Natural killer cell (primary cell): ENCODE measurements around the gene KRT81. TPM values are rescaled to one million over a fixed set of nuclear protein-coding genes. Genes with fewer than 3 reads are reported as not detected.

Source experiments
- ATAC-seq, 3 donors: fragments of 150-1000 bp in 2 of 3; fragments of 200-7000 bp in 1 of 3; cut with Tn5 transposase; 1 replicate in 1 of 3; 2 replicates in 2 of 3; pipeline ENCODE4 v1.10.0; 2021; ENCODE audit warnings: mild to moderate bottlenecking in 2 of 3, moderate library complexity in 2 of 3
- DNase-seq, 2 donors: peaks; one replicate each; pipeline versions ENCODE4 v3.0.0 to v3.0.0-alpha.2; 2013 to 2021; ENCODE audit warnings: mixed read lengths in 1 of 2
- H3K27ac ChIP-seq: one replicate; pipeline ENCODE4 v1.5.1; 2013; ENCODE audit warnings: mild to moderate bottlenecking, low read length
- H3K27me3 ChIP-seq: one replicate; pipeline ENCODE4 v1.6.1; 2013; ENCODE audit warnings: low read length; ENCODE audit not compliant: control insufficient read depth, insufficient read depth
- H3K36me3 ChIP-seq: one replicate; pipeline ENCODE4 v1.6.1; 2013; ENCODE audit warnings: low read length; ENCODE audit not compliant: control insufficient read depth, insufficient read depth
- H3K4me1 ChIP-seq: one replicate; pipeline ENCODE4 v1.6.1; 2013; ENCODE audit warnings: low read length; ENCODE audit not compliant: control insufficient read depth, insufficient read depth
- H3K4me3 ChIP-seq: one replicate; pipeline ENCODE4 v1.5.1; 2013; ENCODE audit warnings: low read length
- H3K9me3 ChIP-seq: one replicate; pipeline ENCODE4 v1.6.1; 2013; ENCODE audit warnings: low read length; ENCODE audit not compliant: control insufficient read depth, insufficient read depth
- H3K27ac Mint-ChIP-seq, 2 donors: one replicate each; pipeline ENCODE4 v1.8.0; 2022; ENCODE audit warnings: mild to moderate bottlenecking in 2 of 2, mixed read lengths in 2 of 2, moderate library complexity in 1 of 2
- H3K27me3 Mint-ChIP-seq, 2 donors: one replicate each; pipeline ENCODE4 v1.8.0; 2022; ENCODE audit warnings: low read depth in 2 of 2, mixed read lengths in 2 of 2
- H3K36me3 Mint-ChIP-seq: one replicate; pipeline ENCODE4 v1.8.0; 2022; ENCODE audit warnings: mixed read lengths
- H3K4me1 Mint-ChIP-seq, 2 donors: one replicate each; pipeline ENCODE4 v1.8.0; 2022; ENCODE audit warnings: mixed read lengths in 2 of 2
- H3K4me3 Mint-ChIP-seq: one replicate; pipeline ENCODE4 v1.8.0; 2022; ENCODE audit warnings: mild to moderate bottlenecking, moderate library complexity, mixed read lengths
- H3K9me3 Mint-ChIP-seq, 2 donors: one replicate each; pipeline ENCODE4 v1.8.0; 2022; ENCODE audit warnings: mixed read lengths in 2 of 2
- WGBS: methylation state at CpG from one replicate; pipeline ENCODE4 v1.1.7; 2013; ENCODE audit warnings: missing lambda C conversion rate; ENCODE audit not compliant: insufficient coverage; 5-methylcytosine and 5-hydroxymethylcytosine counted together
- intact Hi-C: fragments of 100-400 bp; cut with micrococcal nuclease; formaldehyde crosslinking; loops from one replicate; pipeline ENCODE4 v1.14.2; 2022
- total RNA-seq, 4 donors: library from RNA; stranded (reverse); fragments of 120-200 nt in 1 of 4; gene quantifications; one replicate each; pipeline versions ENCODE4 v1.2.3 to v1.2.4, GENCODE V29; 2013 to 2022
- TF ChIP-seq, protein P1 (sequence below): fragments of 200-600 bp; IDR thresholded peaks from one replicate; pipeline ENCODE4 v1.8.0; 2022; ENCODE audit warnings: antibody characterized with exemption

Gene KRT81
- total RNA-seq, 3 donors from 2014 or later (not counting 1 experiment from before 2014, with no cell fraction given): 0.28 to 1.4 (median 1.3) TPM

DNA sequence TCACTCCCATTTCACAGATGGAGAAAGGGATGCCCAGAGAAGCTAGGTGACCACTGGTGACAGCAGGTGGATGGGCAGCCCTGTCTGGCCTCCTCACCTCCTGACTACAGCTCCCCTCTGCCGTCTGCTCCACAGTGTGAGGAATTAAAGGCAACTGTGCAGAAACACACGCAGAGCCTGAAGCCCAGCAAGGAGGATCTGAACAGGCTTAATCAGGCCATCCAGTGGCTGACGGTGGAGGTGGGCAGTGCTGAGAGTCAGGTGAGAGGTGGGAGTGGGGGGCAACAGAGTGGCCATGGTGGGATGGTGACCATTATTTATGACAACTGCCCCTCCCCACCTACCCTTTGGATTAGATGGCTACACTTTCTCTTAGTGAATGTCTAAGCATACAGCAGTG, 15.6 kb downstream of the KRT81 start:
- Histone ChIP-seq H3K27me3 (peaks cover 4% of the 10 kb centered on the region), H3K36me3 (no peaks in the 10 kb centered on the region), H3K27ac (no peak overlapping the region), H3K9me3 (no peaks in the 10 kb centered on the region), H3K4me3 (no peak overlapping the region), H3K4me1 (peaks cover 9% of the 10 kb centered on the region)
- intact Hi-C loops: no loop called here
- Mint-ChIP-seq H3K27me3 (peaks cover 50 to 52% of the 10 kb centered on the region in 2 donors), H3K4me1 (peaks cover 13 to 14% of the 10 kb centered on the region in 2 donors), H3K9me3 (no peaks in the 10 kb centered on the region), H3K36me3 (no peaks in the 10 kb centered on the region), H3K4me3 (no peak overlapping the region), H3K27ac (no peak overlapping the region)
- DNase-seq: no peak
- ATAC-seq: no peak
- WGBS: 94% methylated on average over 3 of the region's 3 CpGs
- TF ChIP-seq, protein P1, sequence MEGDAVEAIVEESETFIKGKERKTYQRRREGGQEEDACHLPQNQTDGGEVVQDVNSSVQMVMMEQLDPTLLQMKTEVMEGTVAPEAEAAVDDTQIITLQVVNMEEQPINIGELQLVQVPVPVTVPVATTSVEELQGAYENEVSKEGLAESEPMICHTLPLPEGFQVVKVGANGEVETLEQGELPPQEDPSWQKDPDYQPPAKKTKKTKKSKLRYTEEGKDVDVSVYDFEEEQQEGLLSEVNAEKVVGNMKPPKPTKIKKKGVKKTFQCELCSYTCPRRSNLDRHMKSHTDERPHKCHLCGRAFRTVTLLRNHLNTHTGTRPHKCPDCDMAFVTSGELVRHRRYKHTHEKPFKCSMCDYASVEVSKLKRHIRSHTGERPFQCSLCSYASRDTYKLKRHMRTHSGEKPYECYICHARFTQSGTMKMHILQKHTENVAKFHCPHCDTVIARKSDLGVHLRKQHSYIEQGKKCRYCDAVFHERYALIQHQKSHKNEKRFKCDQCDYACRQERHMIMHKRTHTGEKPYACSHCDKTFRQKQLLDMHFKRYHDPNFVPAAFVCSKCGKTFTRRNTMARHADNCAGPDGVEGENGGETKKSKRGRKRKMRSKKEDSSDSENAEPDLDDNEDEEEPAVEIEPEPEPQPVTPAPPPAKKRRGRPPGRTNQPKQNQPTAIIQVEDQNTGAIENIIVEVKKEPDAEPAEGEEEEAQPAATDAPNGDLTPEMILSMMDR: no peak

DNA sequence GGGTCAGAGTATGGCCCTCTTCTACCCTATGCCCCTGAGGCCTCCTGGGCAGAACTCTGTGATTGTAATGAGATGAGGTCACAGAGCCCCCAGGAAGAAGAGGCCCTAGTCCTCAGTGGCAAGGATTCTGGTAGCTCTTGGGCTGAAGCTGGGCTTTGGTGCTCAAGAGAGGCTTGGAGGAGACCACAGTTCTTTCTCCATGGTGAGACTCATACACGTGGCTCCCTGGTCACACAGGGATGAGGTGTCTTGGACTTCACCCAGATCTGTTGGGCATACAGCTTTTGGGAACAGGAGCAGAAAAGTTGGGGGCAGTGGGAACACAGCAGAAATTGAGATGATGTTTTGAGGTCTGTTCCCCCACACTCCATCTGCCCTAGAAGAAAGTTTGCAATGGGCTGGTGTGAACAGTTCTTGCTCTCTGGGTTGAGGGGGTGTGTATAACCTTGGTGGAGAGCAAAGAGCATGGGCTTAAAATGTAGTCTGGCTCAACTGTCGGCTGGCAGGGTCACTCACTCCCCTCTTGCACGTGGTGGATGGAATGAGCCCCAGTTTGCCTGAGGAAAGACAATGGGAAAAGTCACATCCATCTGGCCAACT, 16.7 kb downstream of the KRT81 start, which contains the start of gene KRT86:
KRT86 (plus strand) TSS at position 125 of the 600 bp plus-strand sequence. CDS start 27,272 bp downstream, outside the sequence.
- Histone ChIP-seq H3K9me3 (no peaks in the 10 kb centered on the region), H3K27me3 (peaks cover 4% of the 10 kb centered on the region), H3K36me3 (no peaks in the 10 kb centered on the region), H3K27ac (no peak within 1 kb of the TSS), H3K4me3 (no peak within 1 kb of the TSS), H3K4me1 (peaks cover 9% of the 10 kb centered on the region)
- no peaks in the 10 kb centered on the region for H3K36me3 Mint-ChIP-seq
- H3K9me3 Mint-ChIP-seq: no peaks in the 10 kb centered on the region
- TF ChIP-seq, protein P1: no peak
- no peak within 1 kb of the TSS for H3K27ac Mint-ChIP-seq
- intact Hi-C loops: no loop called here
- peaks cover 12% of the 10 kb centered on the region in 2 donors for H3K4me1 Mint-ChIP-seq
- 86% methylated on average over 3 of the region's 3 CpGs for WGBS
- no peak within 1 kb of the TSS for H3K4me3 Mint-ChIP-seq
- DNase-seq (no peak), ATAC-seq (no peak)
- H3K27me3 Mint-ChIP-seq: peaks cover 45 to 47% of the 10 kb centered on the region in 2 donors

DNA sequence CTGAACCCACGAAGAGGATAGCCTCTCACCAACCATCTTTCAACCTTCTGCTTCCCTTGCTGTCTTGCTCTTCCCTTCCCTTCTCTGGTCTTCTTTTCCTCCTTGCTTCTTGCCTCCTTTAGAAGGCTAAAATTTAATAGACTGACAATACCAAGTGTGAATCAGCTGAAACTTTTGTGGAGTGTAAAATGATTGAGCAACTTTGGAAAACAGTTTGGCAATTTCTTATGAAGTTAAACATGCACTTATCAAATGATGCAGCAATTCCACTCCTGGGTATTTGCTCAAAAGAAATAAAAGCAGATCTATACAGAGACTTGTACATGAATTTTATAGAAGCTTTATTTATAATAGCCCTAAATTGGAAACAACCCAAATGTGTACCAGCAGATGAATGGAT, 20.2 kb downstream of the KRT81 start:
- no peaks in the 10 kb centered on the region for H3K4me1 ChIP-seq
- intact Hi-C loops: no loop called here
- Mint-ChIP-seq H3K4me3 (no peak overlapping the region), H3K9me3 (no peaks in the 10 kb centered on the region), H3K27me3 (peaks cover 34 to 35% of the 10 kb centered on the region in 2 donors), H3K36me3 (no peaks in the 10 kb centered on the region), H3K27ac (no peak overlapping the region), H3K4me1 (no peaks in the 10 kb centered on the region)
- no peak overlapping the region for H3K4me3 ChIP-seq
- ATAC-seq (no peak), DNase-seq (no peak)
- H3K27me3 ChIP-seq: no peaks in the 10 kb centered on the region
- H3K27ac ChIP-seq: no peak overlapping the region
- TF ChIP-seq, protein P1: no peak
- H3K36me3 ChIP-seq: no peaks in the 10 kb centered on the region
- 77% methylated on average over 1 of the region's 1 CpG for WGBS
- H3K9me3 ChIP-seq: no peaks in the 10 kb centered on the region

DNA sequence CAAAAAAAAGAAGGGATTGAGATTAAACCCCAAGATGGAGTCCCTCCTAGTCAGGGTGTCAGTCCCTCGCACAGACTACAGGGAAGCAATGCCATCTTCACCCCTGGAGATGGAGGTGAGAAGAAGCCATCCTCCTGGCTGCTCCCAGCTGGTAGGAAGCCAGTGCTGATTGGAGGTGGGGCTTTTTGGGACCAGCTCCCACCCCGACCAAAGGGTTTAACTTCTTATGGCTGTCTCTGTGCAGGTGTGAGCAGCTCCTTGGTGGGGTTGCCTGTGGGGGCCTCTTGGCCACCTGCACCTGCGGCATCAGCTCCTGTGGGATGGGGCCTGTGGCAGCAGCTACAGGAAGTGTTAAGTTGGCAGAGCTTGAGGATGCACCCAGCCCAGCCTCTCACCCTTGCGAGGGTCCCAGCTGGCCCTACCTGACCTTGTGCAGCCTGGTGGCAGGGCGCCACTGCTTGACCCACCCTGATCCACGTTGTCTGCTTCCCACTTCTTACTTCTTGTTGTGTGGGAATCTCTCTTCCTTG, 20.7 kb downstream of the KRT81 start:
- TF ChIP-seq, protein P1: no peak
- H3K4me1 ChIP-seq: no peaks in the 10 kb centered on the region
- no peaks in the 10 kb centered on the region for H3K27me3 ChIP-seq
- Mint-ChIP-seq H3K36me3 (no peaks in the 10 kb centered on the region), H3K4me1 (no peaks in the 10 kb centered on the region), H3K27me3 (peaks cover 34 to 39% of the 10 kb centered on the region in 2 donors), H3K4me3 (no peak overlapping the region), H3K27ac (no peak overlapping the region), H3K9me3 (no peaks in the 10 kb centered on the region)
- H3K36me3 ChIP-seq: no peaks in the 10 kb centered on the region
- WGBS: 82% methylated on average over 6 of the region's 6 CpGs
- ATAC-seq (no peak), DNase-seq (no peak)
- no peak overlapping the region for H3K27ac ChIP-seq
- intact Hi-C loops: no loop called here
- no peaks in the 10 kb centered on the region for H3K9me3 ChIP-seq
- no peak overlapping the region for H3K4me3 ChIP-seq
